Measurements from ENCODE around the gene SPARC.

DNA sequence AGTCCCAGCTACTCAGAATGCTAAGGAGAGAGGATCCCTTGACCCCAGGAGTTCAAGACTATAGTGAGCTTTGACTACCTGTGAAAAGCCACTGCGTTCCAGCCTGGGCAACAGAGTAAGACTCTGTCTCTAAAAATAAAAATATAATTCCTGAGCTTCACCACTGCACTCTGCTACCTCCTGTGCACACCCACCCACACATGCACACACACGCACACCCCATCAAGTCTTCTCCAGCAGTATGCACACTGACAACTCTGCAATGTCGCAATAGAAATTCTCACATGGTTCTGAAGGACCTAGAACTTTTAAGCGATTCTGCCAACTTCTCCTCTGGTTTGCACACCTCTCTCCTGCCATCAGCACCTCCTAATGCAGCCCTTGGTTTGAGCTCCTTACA lies 48.1 kb downstream of the SPARC start:
- TF ChIP-seq CTCF (IDR thresholded peaks at IDR 0.05) (no peak), POLR2AphosphoS5 (IDR thresholded peaks at IDR 0.05) (no peak), EP300 (IDR thresholded peaks at IDR 0.05) (no peak)
